Vagina (tissue), 2 donors: ENCODE results near the gene RAB11FIP4.

Experiments
- POLR2A ChIP-seq, 2 donors: fragments of 450-650 bp; IDR thresholded peaks; one replicate each; pipeline ENCODE4 v1.6.1; 2017; ENCODE audit warnings: antibody characterized with exemption in 2 of 2, mild to moderate bottlenecking in 2 of 2, moderate library complexity in 2 of 2
- POLR2AphosphoS5 ChIP-seq, 2 donors: sonication (generic); formaldehyde crosslinking; IDR thresholded peaks; one replicate each; pipeline ENCODE4 v1.9.0; 2017; ENCODE audit warnings: antibody characterized with exemption in 2 of 2, mild to moderate bottlenecking in 2 of 2, low read depth in 1 of 2; ENCODE audit not compliant: insufficient read depth in 1 of 2
- TF ChIP-seq, protein P1 (sequence below), 3 experiments: fragments of 450-650 bp in 2 of 3; fragments of 200-600 bp in 1 of 3; sonication (generic) in 1 of 3; IDR thresholded peaks; one replicate each; pipeline ENCODE4 v1.5.1; 2017 to 2019; ENCODE audit warnings: antibody characterized with exemption in 3 of 3, mild to moderate bottlenecking in 2 of 3, moderate library complexity in 2 of 3

DNA sequence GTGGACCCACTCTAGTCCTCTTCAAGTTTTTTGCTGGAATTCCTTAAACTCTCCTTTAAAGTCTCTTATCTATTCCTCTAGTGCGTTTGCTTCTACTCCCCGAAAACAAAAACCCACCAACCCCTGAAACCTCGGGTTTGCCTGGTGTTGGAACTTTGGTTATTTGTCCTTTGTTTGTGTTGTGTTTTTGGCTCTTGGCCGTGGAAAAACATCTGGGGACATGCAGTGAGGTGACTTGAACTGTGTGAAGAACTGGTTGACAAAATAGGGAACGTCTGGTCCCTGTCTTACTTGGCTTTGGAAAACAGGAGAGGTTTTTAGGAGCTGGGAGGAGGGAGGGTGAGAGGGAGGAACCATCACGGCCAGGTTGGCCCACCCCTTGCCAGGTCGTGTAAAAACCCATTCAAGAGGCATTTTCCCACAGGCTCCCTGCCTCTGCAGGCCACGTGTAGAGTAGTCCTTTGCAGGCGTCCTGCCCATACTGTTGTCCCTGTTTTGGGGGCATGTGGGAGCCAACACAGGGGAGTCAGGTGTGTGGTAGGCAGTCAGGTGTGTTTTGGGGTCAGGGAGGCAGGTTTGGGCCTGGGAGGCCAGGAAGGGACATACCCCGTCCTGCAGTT, 169.3 kb downstream of the RAB11FIP4 start:
- TF ChIP-seq POLR2A (IDR thresholded peaks at IDR 0.05) (no peak), POLR2AphosphoS5 (IDR thresholded peaks at IDR 0.05; ENCODE audit: insufficient read depth in 1 of 2, low read depth in 1 of 2) (no peak)
- TF ChIP-seq, protein P1, sequence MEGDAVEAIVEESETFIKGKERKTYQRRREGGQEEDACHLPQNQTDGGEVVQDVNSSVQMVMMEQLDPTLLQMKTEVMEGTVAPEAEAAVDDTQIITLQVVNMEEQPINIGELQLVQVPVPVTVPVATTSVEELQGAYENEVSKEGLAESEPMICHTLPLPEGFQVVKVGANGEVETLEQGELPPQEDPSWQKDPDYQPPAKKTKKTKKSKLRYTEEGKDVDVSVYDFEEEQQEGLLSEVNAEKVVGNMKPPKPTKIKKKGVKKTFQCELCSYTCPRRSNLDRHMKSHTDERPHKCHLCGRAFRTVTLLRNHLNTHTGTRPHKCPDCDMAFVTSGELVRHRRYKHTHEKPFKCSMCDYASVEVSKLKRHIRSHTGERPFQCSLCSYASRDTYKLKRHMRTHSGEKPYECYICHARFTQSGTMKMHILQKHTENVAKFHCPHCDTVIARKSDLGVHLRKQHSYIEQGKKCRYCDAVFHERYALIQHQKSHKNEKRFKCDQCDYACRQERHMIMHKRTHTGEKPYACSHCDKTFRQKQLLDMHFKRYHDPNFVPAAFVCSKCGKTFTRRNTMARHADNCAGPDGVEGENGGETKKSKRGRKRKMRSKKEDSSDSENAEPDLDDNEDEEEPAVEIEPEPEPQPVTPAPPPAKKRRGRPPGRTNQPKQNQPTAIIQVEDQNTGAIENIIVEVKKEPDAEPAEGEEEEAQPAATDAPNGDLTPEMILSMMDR (IDR thresholded peaks at IDR 0.05): no peak
